Activated CD4-positive, alpha-beta T cell treated with anti-CD3 and anti-CD28 coated beads, Interleukin-2, amount 50 U/mL, for 4 hours (primary cell): Measurements from ENCODE around the gene SMAD5.

Source experiments
- DNase-seq, 2 experiments: peaks; one replicate each; pipeline ENCODE4 v3.0.0-alpha.2; 2020

Gene SMAD5

DNA sequence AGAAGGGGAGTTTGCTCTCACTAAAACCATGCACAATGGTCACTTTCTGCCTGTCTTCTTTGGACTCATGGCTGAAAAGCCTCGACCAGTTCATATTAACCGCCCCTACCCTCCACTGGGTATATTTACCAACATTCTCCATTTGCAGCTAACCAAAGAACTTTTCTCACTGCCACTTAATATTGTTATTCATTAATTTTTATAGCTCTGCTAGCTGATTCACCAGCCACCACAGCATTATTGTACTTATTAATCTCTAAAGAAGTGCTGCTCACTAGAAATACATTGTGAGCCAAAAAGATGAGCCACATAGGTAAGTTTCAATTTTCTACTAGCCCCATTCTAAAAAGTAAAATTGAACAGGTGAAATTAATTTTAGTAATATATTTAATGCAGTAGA, 93.8 kb downstream of the SMAD5 start:
- DNase-seq, result no peak

DNA sequence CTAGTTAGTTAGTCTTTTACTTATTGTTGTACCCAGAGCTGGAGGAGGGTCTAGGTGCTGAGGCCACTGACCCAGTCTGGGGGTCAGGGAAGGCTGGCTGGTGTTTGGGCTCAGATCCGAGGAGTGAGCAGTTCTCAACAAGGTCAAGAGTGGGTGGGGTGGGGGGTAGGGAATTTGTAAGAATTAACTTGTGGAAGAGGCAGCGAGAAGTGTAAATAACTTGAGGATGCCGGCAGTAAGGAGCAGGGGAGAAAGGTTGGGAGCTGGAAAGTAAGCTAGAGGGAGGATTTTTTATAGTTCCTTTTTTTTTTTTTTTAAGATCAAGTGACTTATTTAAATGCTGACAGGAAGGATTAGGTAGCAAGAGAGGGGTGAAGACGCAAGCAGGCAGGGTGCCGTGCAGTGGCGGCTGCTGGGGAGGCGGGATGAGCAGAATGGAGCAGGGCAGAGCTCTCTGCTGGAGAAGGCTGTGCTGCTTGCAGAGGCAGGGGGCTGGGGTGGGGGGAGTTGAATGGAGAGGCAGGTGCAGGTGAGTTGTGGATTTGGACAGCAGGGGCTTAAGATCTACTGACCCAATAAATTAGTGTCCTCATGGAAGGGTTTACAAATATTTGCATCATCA, 95.6 kb downstream of the SMAD5 start:
- DNase-seq, result no peak

DNA sequence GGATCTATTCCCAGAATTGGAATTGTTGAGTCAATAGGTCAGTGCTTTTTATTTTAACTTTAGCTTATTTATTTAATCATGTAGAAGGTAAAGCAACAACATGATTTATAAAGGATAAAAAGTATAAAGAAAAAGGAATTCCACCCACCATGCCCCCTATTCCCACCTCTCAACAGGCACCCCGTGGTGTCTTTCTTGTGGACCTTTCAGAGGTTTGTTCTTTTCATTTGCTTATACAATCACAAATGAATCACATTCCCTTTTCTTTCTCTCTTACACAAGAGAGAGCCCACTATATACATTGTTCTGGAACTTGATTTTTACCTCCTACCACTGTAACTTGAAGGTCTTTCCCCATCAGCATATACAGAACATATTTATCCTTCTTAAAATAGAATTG, 97.5 kb downstream of the SMAD5 start:
- DNase-seq, result no peak

DNA sequence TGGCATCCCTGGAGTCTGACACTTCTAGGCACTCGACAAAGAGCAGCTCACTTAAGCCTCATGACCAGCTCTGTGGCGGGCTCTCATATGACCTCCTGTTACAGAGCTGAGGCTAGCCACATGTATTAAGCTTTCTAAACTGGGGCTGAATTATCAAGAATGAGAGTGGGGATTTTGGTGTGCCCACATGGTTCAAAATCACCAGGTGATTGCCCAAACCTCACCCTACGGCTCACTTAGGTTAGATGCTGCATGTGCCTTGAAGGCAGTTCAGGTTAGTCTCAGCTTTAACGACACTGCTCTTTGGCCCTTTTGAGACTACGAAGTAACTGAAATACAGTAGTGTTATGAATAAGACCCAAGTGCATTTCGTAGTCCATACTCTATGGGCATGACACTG, 99.7 kb downstream of the SMAD5 start:
- DNase-seq, result no peak
